ENCODE measurements around the gene MED12L. TPM values are rescaled to one million over a fixed set of nuclear protein-coding genes. Genes with fewer than 3 reads are reported as not detected.

Gene MED12L
- total RNA-seq, 1 experiment from 2014 or later, result 14.9 TPM

DNA sequence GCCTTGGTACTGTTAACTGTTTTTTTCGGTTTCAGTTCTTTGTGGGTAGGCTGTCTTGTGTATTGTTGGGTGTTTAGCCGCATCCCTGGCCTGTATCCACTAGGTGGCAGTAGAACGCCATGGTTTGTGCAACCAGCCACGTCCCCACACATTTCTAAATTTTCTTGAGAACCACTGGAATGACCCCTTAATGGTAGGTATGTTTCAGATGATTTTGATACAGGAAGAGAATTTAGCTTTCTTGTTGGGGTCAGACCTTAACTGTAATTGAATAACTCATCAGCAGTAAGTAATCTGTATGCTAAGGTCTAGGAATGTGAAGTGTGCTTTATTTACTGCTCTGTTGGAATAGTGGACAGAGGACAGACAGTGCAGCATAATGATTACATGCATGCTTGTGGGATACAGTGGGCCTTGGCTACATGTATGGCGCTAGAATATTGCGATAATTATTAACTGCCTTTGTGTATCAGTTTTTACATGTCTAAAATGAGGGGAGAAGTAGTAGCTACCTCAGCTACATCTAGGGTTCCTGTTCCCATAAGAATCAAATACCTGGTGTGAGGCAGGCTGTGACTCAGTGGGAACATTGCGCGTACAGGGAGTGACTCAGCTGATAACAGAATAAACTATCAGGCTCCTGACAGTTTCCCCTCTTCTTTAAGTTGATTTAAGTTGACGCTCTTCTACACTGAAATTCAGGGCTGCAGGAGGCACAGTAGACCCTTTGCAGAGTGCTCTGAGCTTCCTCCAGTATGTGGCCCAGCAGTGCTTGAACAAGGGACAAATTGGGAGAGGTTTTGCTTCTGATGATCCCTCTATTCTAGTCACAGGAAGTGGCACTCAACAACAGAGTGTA, 142.6 kb downstream of the MED12L start:
- Histone ChIP-seq H2BK20ac (ENCODE audit: low read depth, low read length, poor library complexity, severe bottlenecking) (no peak overlapping the region), H2BK5ac (ENCODE audit: insufficient read length, low read length) (no peak overlapping the region), H3K27ac (ENCODE audit: insufficient read length, low read depth, low read length) (no peak overlapping the region), H3K79me1 (ENCODE audit: insufficient read depth, low read depth, low read length, poor library complexity, severe bottlenecking) (no peaks in the 10 kb centered on the region), H4K20me1 (ENCODE audit: control insufficient read depth, insufficient read depth, insufficient read length) (no peaks in the 10 kb centered on the region), H2BK12ac (ENCODE audit: insufficient read length, low read depth, low read length) (no peak overlapping the region), H3K9ac (ENCODE audit: extremely low read depth, insufficient read length, low read length) (no peak overlapping the region), H3T11ph (ENCODE audit: low read length) (no peak overlapping the region), H4K8ac (replicated peaks; ENCODE audit: insufficient read length, low read depth, low read length) (no peak overlapping the region), H2AFZ (ENCODE audit: low read length) (no peak overlapping the region), H2BK120ac (ENCODE audit: low read depth, low read length, poor library complexity, severe bottlenecking) (no peak overlapping the region), H3K4me1 (ENCODE audit: insufficient read depth, low read length) (peaks cover 7% of the 10 kb centered on the region; the same call in 1 of the 2 replicates), H3K23me2 (ENCODE audit: insufficient read length, low read depth, low read length, poor library complexity, severe bottlenecking) (no peaks in the 10 kb centered on the region), H3K18ac (ENCODE audit: insufficient read length, low read depth, low read length) (no peak overlapping the region), H3K23ac (ENCODE audit: insufficient read length, low read depth, low read length) (no peak overlapping the region), H3K56ac (ENCODE audit: insufficient read length, low read depth, low read length) (no peak overlapping the region), H3K27me3 (ENCODE audit: insufficient read depth, low read length) (no peaks in the 10 kb centered on the region), H3K14ac (ENCODE audit: insufficient read depth, low read length) (no peak overlapping the region), H2AK5ac (ENCODE audit: insufficient read length, low read length) (no peak overlapping the region), H3K4me2 (ENCODE audit: insufficient read depth, insufficient read length, low read length) (no peak overlapping the region), H4K5ac (ENCODE audit: insufficient read length, low read depth, low read length) (no peak overlapping the region), H3K79me2 (ENCODE audit: insufficient read depth, low read length) (no peaks in the 10 kb centered on the region), H4K91ac (ENCODE audit: insufficient read length, low read depth, low read length) (no peak overlapping the region), H3K9me3 (ENCODE audit: control insufficient read depth, low read depth, low read length) (no peaks in the 10 kb centered on the region), H3K4ac (ENCODE audit: low read depth, low read length) (no peak overlapping the region), H2BK15ac (ENCODE audit: low read depth, low read length) (no peak overlapping the region)
- H3K4me3 Mint-ChIP-seq, result no peak overlapping the region
- peaks cover 0 to 3% of the 10 kb centered on the region in 2 experiments; a peak in 1 of 5 replicates for H3K9me3 Mint-ChIP-seq
- peaks cover 5 to 6% (median 6%) of the 10 kb centered on the region in 3 experiments; a peak in 5 of 7 replicates for H3K36me3 Mint-ChIP-seq (ENCODE audit: insufficient read depth in 1 of 3, low read depth in 3 of 3)
- WGBS (ENCODE audit: extremely low coverage, insufficient read length, low lambda C conversion rate), result no CpG with 5 or more reads among the region's 9 CpGs
- H3K27ac Mint-ChIP-seq, result peak overlapping the region; percentile 54 to 84 (median 66); a peak in 5 of 7 replicates
- peaks cover 27% of the 10 kb centered on the region in 2 experiments for H3K4me1 Mint-ChIP-seq
- H3K27me3 Mint-ChIP-seq (ENCODE audit: low read depth), result no peaks in the 10 kb centered on the region
- TF ChIP-seq, protein P1, sequence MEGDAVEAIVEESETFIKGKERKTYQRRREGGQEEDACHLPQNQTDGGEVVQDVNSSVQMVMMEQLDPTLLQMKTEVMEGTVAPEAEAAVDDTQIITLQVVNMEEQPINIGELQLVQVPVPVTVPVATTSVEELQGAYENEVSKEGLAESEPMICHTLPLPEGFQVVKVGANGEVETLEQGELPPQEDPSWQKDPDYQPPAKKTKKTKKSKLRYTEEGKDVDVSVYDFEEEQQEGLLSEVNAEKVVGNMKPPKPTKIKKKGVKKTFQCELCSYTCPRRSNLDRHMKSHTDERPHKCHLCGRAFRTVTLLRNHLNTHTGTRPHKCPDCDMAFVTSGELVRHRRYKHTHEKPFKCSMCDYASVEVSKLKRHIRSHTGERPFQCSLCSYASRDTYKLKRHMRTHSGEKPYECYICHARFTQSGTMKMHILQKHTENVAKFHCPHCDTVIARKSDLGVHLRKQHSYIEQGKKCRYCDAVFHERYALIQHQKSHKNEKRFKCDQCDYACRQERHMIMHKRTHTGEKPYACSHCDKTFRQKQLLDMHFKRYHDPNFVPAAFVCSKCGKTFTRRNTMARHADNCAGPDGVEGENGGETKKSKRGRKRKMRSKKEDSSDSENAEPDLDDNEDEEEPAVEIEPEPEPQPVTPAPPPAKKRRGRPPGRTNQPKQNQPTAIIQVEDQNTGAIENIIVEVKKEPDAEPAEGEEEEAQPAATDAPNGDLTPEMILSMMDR (conservative IDR thresholded peaks at IDR 0.05), result peak; percentile 94
- peak; percentile 67 for DNase-seq

Measured in H9 (cell line).